HCT116 (cell line): ENCODE measurements around the gene DLG2. TPM values are rescaled to one million over a fixed set of nuclear protein-coding genes. Genes with fewer than 3 reads are reported as not detected.

Experiments used
- ATAC-seq: fragments of 200-7000 bp; cut with Tn5 transposase; 2 replicates; pipeline ENCODE4 v1.9.1; 2020; ENCODE audit warnings: mild to moderate bottlenecking, moderate library complexity
- BruUV-seq: library from RNA; stranded (reverse); fragments of 400-500 nt; replicated peaks from 2 replicates; lab custom pipeline; 2021; lab: Mats Ljungman, UMichigan
- CTCF ChIA-PET: fragments of 300-600 bp; sonication (Branson Sonifier 250); formaldehyde crosslinking; loops from one replicate; lab custom pipeline; 2021; ENCODE audit warnings: antibody characterized with exemption; lab: Charles Lee
- POLR2A ChIA-PET: fragments of 300-600, 350-600 bp; sonication (Branson Sonifier 250); formaldehyde crosslinking; loops from one replicate; lab custom pipeline; 2021; ENCODE audit warnings: antibody characterized with exemption; lab: Charles Lee
- RAD21 ChIA-PET, 2 experiments: fragments of 300-600 bp; sonication (Branson Sonifier 250); formaldehyde crosslinking; loops; one replicate each; lab custom pipeline; 2023; ENCODE audit warnings: low total read pairs in 2 of 2; ENCODE audit not compliant: uncharacterized antibody in 2 of 2, unreplicated experiment in 2 of 2, low non-redundant PET in 1 of 2; lab: Charles Lee
- DNase-seq: peaks from one replicate; pipeline ENCODE4 v3.0.0-alpha.2; 2010; ENCODE audit warnings: low read depth, low spot score
- H2AFZ ChIP-seq: fragments of 200-600 bp; shearing (Covaris generic), sonication (generic); 2 replicates; pipeline ENCODE4 v1.6.1; 2017; ENCODE audit warnings: low read depth, mixed run types, mixed read lengths, antibody characterized with exemption, low read length; ENCODE audit not compliant: poor library complexity, severe bottlenecking
- H3K27ac ChIP-seq: 2 replicates; pipeline ENCODE4 v1.5.1; 2012; ENCODE audit warnings: low read depth, low read length
- H3K27me3 ChIP-seq: fragments of 200-600 bp; sonication (generic); 2 replicates; pipeline ENCODE4 v1.6.1; 2016; ENCODE audit warnings: mixed run types, low read length, mixed read lengths; ENCODE audit not compliant: insufficient read depth
- H3K36me3 ChIP-seq, 2 experiments: fragments of 200-500 bp in 1 of 2; fragments of 200-600 bp in 1 of 2; sonication (Bioruptor generic) in 1 of 2; sonication (generic) in 1 of 2; 2 replicates each; pipeline versions ENCODE4 v1.5.1 to v1.6.1; 2014 to 2016; ENCODE audit warnings: low read length in 2 of 2, inconsistent platforms in 1 of 2, mixed read lengths in 1 of 2, mixed run types in 1 of 2; ENCODE audit not compliant: insufficient read depth in 2 of 2, control insufficient read depth in 1 of 2
- H3K4me1 ChIP-seq, 2 experiments: fragments of 200-600 bp in 1 of 2; sonication (generic) in 1 of 2; 2 replicates each; pipeline versions ENCODE4 v1.5.1 to v1.6.1; 2012 to 2017; ENCODE audit warnings: low read length in 2 of 2, inconsistent platforms in 1 of 2, mild to moderate bottlenecking in 1 of 2, mixed read lengths in 1 of 2, mixed run types in 1 of 2, moderate library complexity in 1 of 2; ENCODE audit not compliant: insufficient read depth in 2 of 2, control insufficient read depth in 1 of 2
- H3K4me2 ChIP-seq: fragments of 200-600 bp; sonication (generic); 2 replicates; pipeline ENCODE4 v1.6.1; 2017; ENCODE audit warnings: mixed run types, low read length, mixed read lengths
- H3K4me3 ChIP-seq, 2 experiments: fragments of 200-600 bp in 1 of 2; sonication (generic) in 1 of 2; replicated peaks in 1 of 2; 2 replicates each; pipeline ENCODE4 v1.5.1; 2011 to 2016; ENCODE audit warnings: low read length in 2 of 2, control low read depth in 1 of 2, low read depth in 1 of 2, mild to moderate bottlenecking in 1 of 2, mixed read lengths in 1 of 2, mixed run types in 1 of 2
- H3K79me2 ChIP-seq: fragments of 200-600 bp; sonication (generic); 2 replicates; pipeline ENCODE4 v1.6.1; 2017; ENCODE audit warnings: mild to moderate bottlenecking, mixed run types, low read length, moderate library complexity, mixed read lengths; ENCODE audit not compliant: insufficient read depth
- H3K9ac ChIP-seq: fragments of 200-600 bp; sonication (generic); 2 replicates; pipeline ENCODE4 v1.6.1; 2016; ENCODE audit warnings: low read length, mixed read lengths
- H3K9me2 ChIP-seq: fragments of 200-600 bp; sonication (generic), shearing (Covaris generic); 2 replicates; pipeline ENCODE4 v1.6.1; 2017; ENCODE audit warnings: mixed run types, mild to moderate bottlenecking, moderate library complexity; ENCODE audit not compliant: insufficient read depth
- H3K9me3 ChIP-seq, 2 experiments: fragments of 200-500 bp in 1 of 2; fragments of 200-600 bp in 1 of 2; sonication (Bioruptor generic) in 1 of 2; sonication (generic) in 1 of 2; 2 replicates each; pipeline ENCODE4 v1.6.1; 2014 to 2017; ENCODE audit warnings: low read length in 2 of 2, mixed read lengths in 2 of 2, inconsistent platforms in 1 of 2, low read depth in 1 of 2, mild to moderate bottlenecking in 1 of 2, mixed run types in 1 of 2, moderate library complexity in 1 of 2; ENCODE audit not compliant: control insufficient read depth in 1 of 2, insufficient read depth in 1 of 2
- H4K20me1 ChIP-seq: fragments of 200-600 bp; sonication (generic), shearing (Covaris generic); 2 replicates; pipeline ENCODE4 v1.6.1; 2017; ENCODE audit warnings: mixed run types, mild to moderate bottlenecking, moderate library complexity; ENCODE audit not compliant: insufficient read depth
- CBX3 ChIP-seq: IDR thresholded peaks from 2 replicates; pipeline ENCODE4 v1.6.1; 2012; ENCODE audit warnings: low read depth
- CEBPB ChIP-seq: IDR thresholded peaks from 2 replicates; pipeline ENCODE4 v1.6.1; 2012; ENCODE audit warnings: low read depth
- EGR1 ChIP-seq: IDR thresholded peaks from 2 replicates; pipeline ENCODE4 v1.6.1; 2012; ENCODE audit warnings: low read depth
- EZH2 ChIP-seq: fragments of 200-600 bp; sonication (generic); IDR thresholded peaks from 2 replicates; pipeline ENCODE4 v1.6.1; 2017; ENCODE audit warnings: antibody characterized with exemption, mixed run types
- EZH2phosphoT487 ChIP-seq: fragments of 200-600 bp; IDR thresholded peaks from 2 replicates; pipeline ENCODE4 v1.6.1; 2018; ENCODE audit warnings: antibody characterized with exemption, borderline replicate concordance
- FOSL1 ChIP-seq: IDR thresholded peaks from 2 replicates; pipeline ENCODE4 v1.6.1; 2012; ENCODE audit warnings: low read depth
- JUND ChIP-seq: IDR thresholded peaks from 2 replicates; pipeline ENCODE4 v1.6.1; 2012
- POLR2A ChIP-seq: IDR thresholded peaks from 2 replicates; pipeline ENCODE4 v1.7.0; 2011; ENCODE audit warnings: borderline replicate concordance; ENCODE audit not compliant: insufficient read depth, insufficient read length; ENCODE audit errors: extremely low read depth
- POLR2AphosphoS5 ChIP-seq: IDR thresholded peaks from 2 replicates; pipeline ENCODE4 v1.6.1; 2011; ENCODE audit warnings: mild to moderate bottlenecking, low read depth, low read length, moderate library complexity
- RAD21 ChIP-seq: IDR thresholded peaks from 2 replicates; pipeline ENCODE4 v1.6.1; 2012; ENCODE audit warnings: low read depth, mild to moderate bottlenecking
- SRF ChIP-seq: IDR thresholded peaks from 2 replicates; pipeline ENCODE4 v1.6.1; 2012; ENCODE audit warnings: low read depth
- TCF7L2 ChIP-seq: IDR thresholded peaks from 2 replicates; pipeline ENCODE4 v1.7.0; 2011; ENCODE audit warnings: borderline replicate concordance, inconsistent platforms; ENCODE audit not compliant: insufficient read depth, insufficient read length; ENCODE audit errors: extremely low read depth
- YY1 ChIP-seq: IDR thresholded peaks from 2 replicates; pipeline ENCODE4 v1.6.1; 2011; ENCODE audit warnings: low read length, low read depth, moderate library complexity, mild to moderate bottlenecking; ENCODE audit not compliant: insufficient replicate concordance; ENCODE audit errors: extremely low read depth
- ZFX ChIP-seq: fragments of 450-650 bp; IDR thresholded peaks from 2 replicates; pipeline ENCODE4 v1.6.1; 2017
- ZNF274 ChIP-seq: fragments of 200-500 bp; sonication (Bioruptor generic); IDR thresholded peaks from 2 replicates; pipeline ENCODE4 v1.6.1; 2014; ENCODE audit warnings: mild to moderate bottlenecking, low read depth, low read length, inconsistent platforms
- intact Hi-C: fragments of 100-400 bp; cut with micrococcal nuclease; formaldehyde crosslinking; loops from 2 replicates; pipeline ENCODE4 v1.10.0; 2022
- total RNA-seq: library from RNA; stranded (reverse); gene quantifications from one replicate; pipeline ENCODE4 v1.2.1, GENCODE V29; 2021; ENCODE audit not compliant: unreplicated experiment
- TF ChIP-seq, protein P1 (sequence below): IDR thresholded peaks from 2 replicates; pipeline ENCODE4 v1.6.1; 2012; ENCODE audit warnings: low read depth
- TF ChIP-seq, protein P2 (sequence below): IDR thresholded peaks from 2 replicates; pipeline ENCODE4 v1.6.1; 2012

DLG2 gene
- total RNA-seq, 1 experiment from 2014 or later = 2.4 TPM

DNA sequence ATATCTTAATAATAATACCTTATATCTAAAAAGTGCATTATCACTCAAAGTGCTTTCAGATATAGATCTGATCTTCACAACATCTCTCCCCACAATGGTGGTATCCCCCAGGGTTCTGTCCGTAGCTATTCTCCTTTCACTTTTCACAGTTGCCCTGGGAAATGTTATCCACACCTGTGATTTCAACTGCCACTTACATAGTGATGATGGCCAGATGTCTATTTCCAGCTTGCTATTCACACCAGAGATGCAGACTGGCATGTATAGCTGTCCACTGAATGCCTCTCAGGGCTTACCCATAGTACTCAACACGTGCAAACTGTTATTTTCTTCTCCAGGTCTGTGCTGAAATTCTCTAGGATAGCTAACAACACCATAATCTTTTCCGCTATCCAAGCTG lies 724.7 kb downstream of the DLG2 start:
- H3K4me2 ChIP-seq = no peak overlapping the region
- no peaks in the 10 kb centered on the region for H3K27me3 ChIP-seq
- TF ChIP-seq RAD21 = no peak
- TF ChIP-seq TCF7L2 = no peak
- no peak for TF ChIP-seq CEBPB
- no peak for TF ChIP-seq POLR2A
- TF ChIP-seq, protein P1, sequence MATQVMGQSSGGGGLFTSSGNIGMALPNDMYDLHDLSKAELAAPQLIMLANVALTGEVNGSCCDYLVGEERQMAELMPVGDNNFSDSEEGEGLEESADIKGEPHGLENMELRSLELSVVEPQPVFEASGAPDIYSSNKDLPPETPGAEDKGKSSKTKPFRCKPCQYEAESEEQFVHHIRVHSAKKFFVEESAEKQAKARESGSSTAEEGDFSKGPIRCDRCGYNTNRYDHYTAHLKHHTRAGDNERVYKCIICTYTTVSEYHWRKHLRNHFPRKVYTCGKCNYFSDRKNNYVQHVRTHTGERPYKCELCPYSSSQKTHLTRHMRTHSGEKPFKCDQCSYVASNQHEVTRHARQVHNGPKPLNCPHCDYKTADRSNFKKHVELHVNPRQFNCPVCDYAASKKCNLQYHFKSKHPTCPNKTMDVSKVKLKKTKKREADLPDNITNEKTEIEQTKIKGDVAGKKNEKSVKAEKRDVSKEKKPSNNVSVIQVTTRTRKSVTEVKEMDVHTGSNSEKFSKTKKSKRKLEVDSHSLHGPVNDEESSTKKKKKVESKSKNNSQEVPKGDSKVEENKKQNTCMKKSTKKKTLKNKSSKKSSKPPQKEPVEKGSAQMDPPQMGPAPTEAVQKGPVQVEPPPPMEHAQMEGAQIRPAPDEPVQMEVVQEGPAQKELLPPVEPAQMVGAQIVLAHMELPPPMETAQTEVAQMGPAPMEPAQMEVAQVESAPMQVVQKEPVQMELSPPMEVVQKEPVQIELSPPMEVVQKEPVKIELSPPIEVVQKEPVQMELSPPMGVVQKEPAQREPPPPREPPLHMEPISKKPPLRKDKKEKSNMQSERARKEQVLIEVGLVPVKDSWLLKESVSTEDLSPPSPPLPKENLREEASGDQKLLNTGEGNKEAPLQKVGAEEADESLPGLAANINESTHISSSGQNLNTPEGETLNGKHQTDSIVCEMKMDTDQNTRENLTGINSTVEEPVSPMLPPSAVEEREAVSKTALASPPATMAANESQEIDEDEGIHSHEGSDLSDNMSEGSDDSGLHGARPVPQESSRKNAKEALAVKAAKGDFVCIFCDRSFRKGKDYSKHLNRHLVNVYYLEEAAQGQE = no peak
- TF ChIP-seq ZFX = no peak
- no peak for TF ChIP-seq JUND
- no peak for TF ChIP-seq CBX3
- TF ChIP-seq EZH2phosphoT487 = no peak
- TF ChIP-seq, protein P2, sequence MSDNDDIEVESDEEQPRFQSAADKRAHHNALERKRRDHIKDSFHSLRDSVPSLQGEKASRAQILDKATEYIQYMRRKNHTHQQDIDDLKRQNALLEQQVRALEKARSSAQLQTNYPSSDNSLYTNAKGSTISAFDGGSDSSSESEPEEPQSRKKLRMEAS = no peak
- no peak for TF ChIP-seq FOSL1
- no peak for TF ChIP-seq EGR1
- no peak for TF ChIP-seq ZNF274
- no peak for TF ChIP-seq EZH2
- no peak for TF ChIP-seq YY1
- TF ChIP-seq SRF = no peak
- no peak for TF ChIP-seq POLR2AphosphoS5
- no TSS peak for BruUV-seq
- no peak overlapping the region for H3K4me3 ChIP-seq
- H3K9me2 ChIP-seq = no peaks in the 10 kb centered on the region
- H4K20me1 ChIP-seq = no peaks in the 10 kb centered on the region
- ChIA-PET POLR2A (no interaction called here), RAD21 (no interaction called here), CTCF (no interaction called here)
- intact Hi-C loops = no loop called here
- H3K4me1 ChIP-seq = no peaks in the 10 kb centered on the region
- ATAC-seq (no peak), DNase-seq (no peak)
- no peaks in the 10 kb centered on the region for H3K9me3 ChIP-seq
- no peaks in the 10 kb centered on the region for H3K79me2 ChIP-seq
- no peak overlapping the region for H2AFZ ChIP-seq
- no peak overlapping the region for H3K9ac ChIP-seq
- no peak overlapping the region for H3K27ac ChIP-seq
- H3K36me3 ChIP-seq = no peaks in the 10 kb centered on the region
